ENCODE results near the gene ING4.

Gene ING4

DNA sequence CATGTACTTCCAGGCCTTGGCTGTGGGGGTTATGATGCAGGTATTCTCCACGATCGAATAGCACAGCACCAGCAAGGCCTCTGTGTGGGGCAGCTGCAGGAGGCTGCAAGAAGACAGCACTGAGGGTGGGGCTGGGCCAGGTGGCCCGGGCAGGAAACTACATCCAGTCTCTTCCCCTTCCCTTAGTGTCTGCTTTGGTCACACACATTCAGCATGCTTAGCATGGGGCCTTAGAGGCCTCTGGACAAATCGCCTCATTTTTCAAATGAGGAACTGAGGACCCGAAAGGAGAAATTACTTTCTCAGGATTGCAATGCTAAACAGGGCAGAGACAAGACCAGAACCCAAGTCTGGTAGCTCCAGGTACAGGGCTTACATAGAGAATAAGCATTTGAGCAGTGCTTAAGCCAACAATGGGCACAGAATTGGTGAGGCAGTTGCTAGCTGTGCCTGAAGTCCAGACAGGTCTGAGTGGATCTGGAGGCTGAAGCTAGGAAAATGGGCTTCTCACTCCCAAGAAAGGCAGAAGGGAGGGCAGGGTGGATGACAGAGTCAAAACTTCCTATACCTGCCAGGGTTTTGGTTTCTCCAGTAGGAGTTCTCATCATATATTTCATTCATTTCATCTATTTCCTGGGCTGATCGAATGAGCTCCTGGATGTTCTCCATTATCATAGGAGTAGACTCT, 19.2 kb downstream of the ING4 start:
- TF ChIP-seq ZFX (IDR thresholded peaks at IDR 0.05; ENCODE audit: borderline replicate concordance), result no peak
- TF ChIP-seq, protein P1, sequence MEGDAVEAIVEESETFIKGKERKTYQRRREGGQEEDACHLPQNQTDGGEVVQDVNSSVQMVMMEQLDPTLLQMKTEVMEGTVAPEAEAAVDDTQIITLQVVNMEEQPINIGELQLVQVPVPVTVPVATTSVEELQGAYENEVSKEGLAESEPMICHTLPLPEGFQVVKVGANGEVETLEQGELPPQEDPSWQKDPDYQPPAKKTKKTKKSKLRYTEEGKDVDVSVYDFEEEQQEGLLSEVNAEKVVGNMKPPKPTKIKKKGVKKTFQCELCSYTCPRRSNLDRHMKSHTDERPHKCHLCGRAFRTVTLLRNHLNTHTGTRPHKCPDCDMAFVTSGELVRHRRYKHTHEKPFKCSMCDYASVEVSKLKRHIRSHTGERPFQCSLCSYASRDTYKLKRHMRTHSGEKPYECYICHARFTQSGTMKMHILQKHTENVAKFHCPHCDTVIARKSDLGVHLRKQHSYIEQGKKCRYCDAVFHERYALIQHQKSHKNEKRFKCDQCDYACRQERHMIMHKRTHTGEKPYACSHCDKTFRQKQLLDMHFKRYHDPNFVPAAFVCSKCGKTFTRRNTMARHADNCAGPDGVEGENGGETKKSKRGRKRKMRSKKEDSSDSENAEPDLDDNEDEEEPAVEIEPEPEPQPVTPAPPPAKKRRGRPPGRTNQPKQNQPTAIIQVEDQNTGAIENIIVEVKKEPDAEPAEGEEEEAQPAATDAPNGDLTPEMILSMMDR (IDR thresholded peaks at IDR 0.05), result no peak
- no peak overlapping the region for H3K27ac ChIP-seq

DNA sequence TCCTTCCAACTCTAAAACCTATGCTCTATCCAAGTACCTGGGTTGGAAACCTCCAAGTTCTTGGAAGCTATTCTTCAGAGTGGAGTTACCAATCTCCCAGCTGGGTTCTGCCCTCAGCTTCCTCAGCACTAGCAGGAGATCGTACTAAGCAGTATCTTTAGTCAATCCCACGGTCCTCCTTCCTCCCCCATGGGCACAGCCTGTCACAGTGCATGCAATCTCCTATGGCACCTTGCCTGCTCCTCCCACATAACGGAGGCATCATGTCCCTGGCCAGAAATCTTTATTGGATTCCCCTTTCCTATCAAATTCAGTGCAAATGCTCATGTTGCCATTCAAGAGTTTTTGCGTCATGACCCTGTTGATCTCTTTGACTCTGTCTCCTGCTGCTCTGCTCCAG, 21.8 kb downstream of the ING4 start:
- no peak overlapping the region for H3K27ac ChIP-seq
- no peak for TF ChIP-seq ZFX (IDR thresholded peaks at IDR 0.05; ENCODE audit: borderline replicate concordance)
- TF ChIP-seq, protein P1 (IDR thresholded peaks at IDR 0.05), result no peak

DNA sequence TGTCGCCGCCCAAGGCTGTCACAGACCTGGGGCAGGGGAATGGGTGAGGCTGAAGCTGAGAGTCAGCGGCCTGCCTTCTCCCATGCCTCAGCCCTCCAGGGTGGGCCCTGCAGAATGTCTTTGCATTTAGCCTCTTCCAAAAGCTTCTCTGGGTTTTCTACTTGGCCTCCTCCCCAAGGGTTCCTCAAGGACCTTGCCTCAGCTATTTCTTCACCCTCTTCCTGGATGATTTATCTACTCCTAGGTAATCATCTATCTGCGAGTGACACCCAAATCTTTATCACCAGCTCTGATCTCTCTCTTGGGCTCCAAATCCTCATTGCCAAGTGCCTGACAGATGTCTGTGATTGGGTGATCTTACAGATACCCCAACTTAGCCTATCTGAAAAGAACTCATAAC, 22.4 kb downstream of the ING4 start:
- no peak overlapping the region for H3K27ac ChIP-seq
- no peak for TF ChIP-seq ZFX (IDR thresholded peaks at IDR 0.05; ENCODE audit: borderline replicate concordance)
- TF ChIP-seq, protein P1 (IDR thresholded peaks at IDR 0.05), result no peak

DNA sequence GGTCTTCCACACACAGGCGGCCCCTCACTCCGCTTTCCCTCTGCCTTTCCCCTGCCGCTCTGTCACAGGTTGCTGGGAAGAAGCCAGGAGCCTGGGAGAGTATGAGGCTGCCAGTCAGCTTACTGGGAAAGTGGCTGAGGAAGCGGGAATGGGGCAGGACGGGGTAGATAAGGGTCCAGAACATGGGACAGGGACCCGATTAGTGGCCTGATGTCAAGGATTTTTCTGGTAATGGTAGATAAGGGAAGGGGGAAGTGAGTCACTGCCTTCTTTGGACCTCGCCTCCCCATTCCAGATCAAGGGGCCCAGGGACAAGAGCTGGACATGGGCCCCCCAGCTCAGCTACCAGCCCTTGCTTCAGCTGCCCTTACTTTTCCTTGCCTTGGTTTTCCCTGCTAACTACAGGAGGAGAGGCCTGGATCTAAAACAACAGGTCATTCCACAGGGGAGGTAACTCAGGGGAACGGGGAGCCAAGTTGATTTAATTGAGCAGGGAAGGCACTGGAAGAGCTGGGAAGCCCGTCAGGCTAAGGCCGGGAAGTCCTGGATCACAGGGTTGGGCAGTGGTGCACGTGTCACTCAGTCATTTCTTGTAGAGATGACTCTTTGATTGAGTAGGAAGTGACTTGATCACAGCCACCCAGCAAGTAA, 23.6 kb downstream of the ING4 start:
- TF ChIP-seq ZFX (IDR thresholded peaks at IDR 0.05; ENCODE audit: borderline replicate concordance), result no peak
- TF ChIP-seq, protein P1 (IDR thresholded peaks at IDR 0.05), result no peak
- H3K27ac ChIP-seq, result no peak overlapping the region

DNA sequence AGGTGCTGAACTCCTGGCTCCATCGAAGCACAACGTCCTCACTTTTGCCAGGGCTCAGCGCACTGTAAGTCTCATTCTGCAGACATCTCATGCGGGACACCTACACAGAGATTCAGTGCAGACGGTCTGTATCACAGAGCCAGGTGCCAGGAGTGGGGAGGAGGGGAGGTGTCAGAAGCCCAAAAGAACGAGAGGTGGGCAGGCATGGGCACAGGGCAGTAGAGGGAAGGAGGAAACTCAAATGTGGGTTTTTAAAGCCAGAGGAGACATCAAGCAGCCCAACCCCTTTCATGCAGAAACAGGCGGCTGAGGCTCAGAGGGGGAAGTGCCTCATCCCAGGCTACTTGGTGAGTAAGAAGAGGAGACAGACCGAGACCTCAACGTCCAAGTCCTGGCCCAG, 24.6 kb downstream of the ING4 start:
- no peak overlapping the region for H3K27ac ChIP-seq
- TF ChIP-seq, protein P1 (IDR thresholded peaks at IDR 0.05), result no peak
- no peak for TF ChIP-seq ZFX (IDR thresholded peaks at IDR 0.05; ENCODE audit: borderline replicate concordance)

DNA sequence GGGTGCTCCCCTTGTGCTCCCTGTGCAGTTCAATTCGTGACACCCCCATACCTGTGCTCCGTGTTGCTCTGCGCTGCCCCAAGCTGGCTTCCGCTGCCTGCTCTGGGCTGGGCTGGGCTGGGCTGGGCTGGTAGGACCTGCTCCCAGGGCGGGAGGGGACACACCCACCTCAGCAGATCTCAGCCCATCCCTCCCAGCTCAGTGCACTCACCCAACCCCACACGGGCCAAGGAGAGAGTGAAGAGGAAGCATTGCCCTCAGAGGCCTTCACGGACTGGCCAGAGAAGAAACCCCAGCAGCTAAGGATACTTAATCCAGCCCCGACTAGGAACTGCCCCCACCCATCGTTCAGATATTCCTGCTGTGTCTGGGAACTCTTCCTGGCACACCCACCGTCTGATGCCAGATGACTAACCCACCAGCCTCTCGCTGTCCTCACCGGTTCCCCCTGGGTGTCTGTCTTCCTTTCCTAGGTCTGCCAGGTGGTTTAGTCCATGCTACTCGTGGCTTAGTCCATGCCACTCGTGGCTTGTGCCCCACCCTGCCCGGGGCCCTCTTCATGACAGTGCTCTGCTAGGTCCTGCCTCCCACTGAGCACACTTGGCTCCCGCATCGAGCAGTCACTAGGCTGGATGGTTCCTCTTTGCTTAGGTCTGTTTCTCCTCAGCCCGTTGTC, 26.9 kb downstream of the ING4 start, which contains the start of gene LPAR5:
TSS of gene LPAR5 (minus strand) at position 104 of the 676 bp plus-strand sequence. CDS start 14,711 bp downstream, outside the sequence.
- no peak within 1 kb of the TSS for H3K27ac ChIP-seq
- TF ChIP-seq, protein P1 (IDR thresholded peaks at IDR 0.05), result no peak
- no peak for TF ChIP-seq ZFX (IDR thresholded peaks at IDR 0.05; ENCODE audit: borderline replicate concordance)

Data from 22Rv1 (cell line).